Measurements from ENCODE around the gene MUSTN1.

DNA sequence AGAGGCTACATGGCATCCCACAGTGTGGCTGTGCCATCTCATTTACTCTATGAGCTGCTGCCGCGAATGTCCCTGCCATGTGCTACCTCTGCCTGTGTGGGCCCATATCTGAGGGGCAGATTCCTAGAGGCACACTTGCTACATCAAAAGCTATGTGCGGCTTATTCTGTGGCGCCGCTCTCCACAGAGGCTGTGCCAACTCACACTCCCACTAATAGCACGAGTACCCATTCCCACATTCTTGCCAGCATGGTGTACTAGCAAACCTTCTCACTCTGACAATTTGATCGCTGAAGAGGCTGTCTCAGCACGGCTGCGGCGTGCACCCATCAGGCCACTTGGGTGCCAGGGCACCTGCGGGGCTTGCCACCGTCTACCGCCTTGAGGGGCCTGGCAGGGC is 31.2 kb upstream of the MUSTN1 start:
- TF ChIP-seq, protein P1, sequence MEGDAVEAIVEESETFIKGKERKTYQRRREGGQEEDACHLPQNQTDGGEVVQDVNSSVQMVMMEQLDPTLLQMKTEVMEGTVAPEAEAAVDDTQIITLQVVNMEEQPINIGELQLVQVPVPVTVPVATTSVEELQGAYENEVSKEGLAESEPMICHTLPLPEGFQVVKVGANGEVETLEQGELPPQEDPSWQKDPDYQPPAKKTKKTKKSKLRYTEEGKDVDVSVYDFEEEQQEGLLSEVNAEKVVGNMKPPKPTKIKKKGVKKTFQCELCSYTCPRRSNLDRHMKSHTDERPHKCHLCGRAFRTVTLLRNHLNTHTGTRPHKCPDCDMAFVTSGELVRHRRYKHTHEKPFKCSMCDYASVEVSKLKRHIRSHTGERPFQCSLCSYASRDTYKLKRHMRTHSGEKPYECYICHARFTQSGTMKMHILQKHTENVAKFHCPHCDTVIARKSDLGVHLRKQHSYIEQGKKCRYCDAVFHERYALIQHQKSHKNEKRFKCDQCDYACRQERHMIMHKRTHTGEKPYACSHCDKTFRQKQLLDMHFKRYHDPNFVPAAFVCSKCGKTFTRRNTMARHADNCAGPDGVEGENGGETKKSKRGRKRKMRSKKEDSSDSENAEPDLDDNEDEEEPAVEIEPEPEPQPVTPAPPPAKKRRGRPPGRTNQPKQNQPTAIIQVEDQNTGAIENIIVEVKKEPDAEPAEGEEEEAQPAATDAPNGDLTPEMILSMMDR (IDR thresholded peaks at IDR 0.05; ENCODE audit: low read length): no peak
- TF ChIP-seq EZH2 (IDR thresholded peaks at IDR 0.05; ENCODE audit: borderline replicate concordance, low read length): no peak
